PFSK-1 (cell line): Measurements from ENCODE around the gene IMPDH1.

ENCODE experiments used
- POLR2AphosphoS5 ChIP-seq: IDR thresholded peaks from 2 replicates; pipeline ENCODE4 v1.6.1; 2012; ENCODE audit warnings: low read depth, mild to moderate bottlenecking, control low read depth, low read length, moderate library complexity
- TAF1 ChIP-seq: IDR thresholded peaks from 2 replicates; pipeline ENCODE4 v1.6.1; 2012; ENCODE audit warnings: low read length, control low read depth, borderline replicate concordance; ENCODE audit not compliant: insufficient read depth
- TF ChIP-seq, protein P1 (sequence below), 2 experiments: IDR thresholded peaks; 2 replicates each; pipeline versions ENCODE4 v1.6.1 to v1.8.0; 2011 to 2012; ENCODE audit warnings: low read depth in 2 of 2, low read length in 2 of 2, control low read depth in 1 of 2, inconsistent platforms in 1 of 2, mild to moderate bottlenecking in 1 of 2, moderate library complexity in 1 of 2; ENCODE audit not compliant: insufficient read depth in 1 of 2

DNA sequence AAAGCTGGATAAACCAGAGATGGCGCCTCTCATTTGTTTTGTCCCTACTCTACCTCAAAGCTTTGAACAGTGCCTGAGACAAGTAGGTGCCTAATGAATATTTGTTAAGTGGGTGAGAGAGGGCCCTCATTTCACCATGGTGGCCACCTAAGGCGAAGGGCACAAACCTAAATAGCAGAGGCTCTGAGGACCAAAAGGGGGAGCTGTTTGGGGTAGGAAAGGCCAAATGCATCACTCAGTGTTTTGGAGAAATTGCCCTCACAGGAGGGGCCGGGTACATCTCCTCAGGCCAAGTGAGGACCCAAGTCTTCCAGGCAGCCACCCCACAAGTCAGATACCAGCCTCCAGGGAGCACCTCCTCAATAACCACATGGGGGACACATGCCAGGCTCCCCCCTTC, 14.0 kb downstream of the IMPDH1 start:
- TF ChIP-seq, protein P1, sequence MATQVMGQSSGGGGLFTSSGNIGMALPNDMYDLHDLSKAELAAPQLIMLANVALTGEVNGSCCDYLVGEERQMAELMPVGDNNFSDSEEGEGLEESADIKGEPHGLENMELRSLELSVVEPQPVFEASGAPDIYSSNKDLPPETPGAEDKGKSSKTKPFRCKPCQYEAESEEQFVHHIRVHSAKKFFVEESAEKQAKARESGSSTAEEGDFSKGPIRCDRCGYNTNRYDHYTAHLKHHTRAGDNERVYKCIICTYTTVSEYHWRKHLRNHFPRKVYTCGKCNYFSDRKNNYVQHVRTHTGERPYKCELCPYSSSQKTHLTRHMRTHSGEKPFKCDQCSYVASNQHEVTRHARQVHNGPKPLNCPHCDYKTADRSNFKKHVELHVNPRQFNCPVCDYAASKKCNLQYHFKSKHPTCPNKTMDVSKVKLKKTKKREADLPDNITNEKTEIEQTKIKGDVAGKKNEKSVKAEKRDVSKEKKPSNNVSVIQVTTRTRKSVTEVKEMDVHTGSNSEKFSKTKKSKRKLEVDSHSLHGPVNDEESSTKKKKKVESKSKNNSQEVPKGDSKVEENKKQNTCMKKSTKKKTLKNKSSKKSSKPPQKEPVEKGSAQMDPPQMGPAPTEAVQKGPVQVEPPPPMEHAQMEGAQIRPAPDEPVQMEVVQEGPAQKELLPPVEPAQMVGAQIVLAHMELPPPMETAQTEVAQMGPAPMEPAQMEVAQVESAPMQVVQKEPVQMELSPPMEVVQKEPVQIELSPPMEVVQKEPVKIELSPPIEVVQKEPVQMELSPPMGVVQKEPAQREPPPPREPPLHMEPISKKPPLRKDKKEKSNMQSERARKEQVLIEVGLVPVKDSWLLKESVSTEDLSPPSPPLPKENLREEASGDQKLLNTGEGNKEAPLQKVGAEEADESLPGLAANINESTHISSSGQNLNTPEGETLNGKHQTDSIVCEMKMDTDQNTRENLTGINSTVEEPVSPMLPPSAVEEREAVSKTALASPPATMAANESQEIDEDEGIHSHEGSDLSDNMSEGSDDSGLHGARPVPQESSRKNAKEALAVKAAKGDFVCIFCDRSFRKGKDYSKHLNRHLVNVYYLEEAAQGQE (IDR thresholded peaks at IDR 0.05; ENCODE audit: insufficient read depth in 1 of 2, low read depth in 2 of 2, low read length in 2 of 2), result no peak
- TF ChIP-seq POLR2AphosphoS5, result no peak
- TF ChIP-seq TAF1, result no peak
